ENCODE results near the gene TNNI2.

Gene TNNI2

GRCh38 chr11:1847006-1847735, 8.4 kb downstream of the TNNI2 start:
- no peak for DNase-seq

DNA sequence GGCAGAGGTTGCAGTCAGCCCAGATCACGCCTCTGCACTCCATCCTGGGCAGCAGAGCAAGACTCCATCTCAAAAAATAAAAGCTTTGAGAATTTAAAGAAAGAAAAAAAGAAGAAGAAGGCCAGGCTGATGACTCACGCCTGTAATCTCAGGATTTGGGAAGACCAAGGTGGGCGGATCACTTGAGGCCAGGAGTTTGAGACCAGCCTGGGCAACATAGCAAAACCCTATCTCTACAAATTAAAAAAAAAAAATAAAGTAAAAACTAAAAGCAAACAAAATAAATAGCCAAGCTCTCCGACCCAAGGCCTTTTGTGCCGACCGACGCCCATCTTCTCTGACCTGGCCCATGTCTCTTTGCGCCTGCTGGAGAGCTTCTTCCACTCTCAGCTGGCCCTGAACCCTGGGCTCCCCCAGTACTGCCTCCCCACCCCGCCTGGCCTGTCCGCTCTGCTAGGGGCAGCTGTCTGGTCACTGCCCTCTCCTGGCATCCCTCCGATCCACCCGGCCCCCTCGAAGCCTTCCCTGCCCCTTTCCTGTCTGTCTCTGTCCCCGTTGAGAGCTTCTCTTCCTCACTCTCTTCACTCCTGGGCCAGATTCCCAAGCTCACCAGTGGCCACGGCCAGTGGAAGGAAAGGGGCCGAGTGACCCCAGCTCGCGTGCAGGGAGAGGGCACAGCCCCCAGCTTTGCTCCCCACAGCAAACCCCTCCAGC, 9.3 kb downstream of the TNNI2 start:
- DNase-seq: no peak

GRCh38 chr11:1848640-1849430, 10.1 kb downstream of the TNNI2 start:
- DNase-seq: no peak

- DNase-seq: no peak
Observed at GRCh38 chr11:1851468-1852180, 12.8 kb downstream of the TNNI2 start.

DNA sequence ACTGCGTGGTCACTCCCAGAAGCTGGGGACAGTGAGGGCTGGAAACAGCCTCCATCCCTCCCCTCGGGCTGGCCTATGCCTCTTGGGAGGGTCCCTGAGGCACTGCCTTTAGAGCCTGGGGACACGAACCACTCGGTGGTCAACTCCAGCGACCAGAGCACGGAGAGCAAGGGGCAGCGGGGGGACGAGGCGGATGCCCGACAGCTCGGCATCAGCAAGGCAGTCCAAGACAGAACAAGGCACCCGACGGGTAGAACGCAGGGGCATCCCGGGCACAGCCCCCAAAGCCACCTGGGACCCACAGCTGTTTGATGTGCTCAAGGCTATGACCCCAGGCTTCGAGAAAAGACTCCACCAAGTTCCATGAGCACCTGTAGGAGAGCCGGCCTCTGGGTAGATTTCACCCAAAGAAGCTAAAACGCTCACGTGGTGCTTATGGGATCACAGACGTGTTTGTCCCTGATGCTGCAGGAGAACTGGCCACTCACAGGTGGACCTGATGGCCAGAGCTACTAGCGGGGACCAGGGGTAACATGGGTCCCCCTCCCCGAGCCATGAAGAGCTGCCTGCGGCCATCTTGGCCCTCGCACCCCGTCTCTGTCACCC, 13.6 kb downstream of the TNNI2 start:
- DNase-seq: no peak

GRCh38 chr11:1852877-1853276, 14.1 kb downstream of the TNNI2 start, which contains the start of gene LSP1:
LSP1 (plus strand) TSS chr11:1853084; CDS start chr11:1853145, 61 bp downstream.
- DNase-seq: peak; percentile 74

DNA sequence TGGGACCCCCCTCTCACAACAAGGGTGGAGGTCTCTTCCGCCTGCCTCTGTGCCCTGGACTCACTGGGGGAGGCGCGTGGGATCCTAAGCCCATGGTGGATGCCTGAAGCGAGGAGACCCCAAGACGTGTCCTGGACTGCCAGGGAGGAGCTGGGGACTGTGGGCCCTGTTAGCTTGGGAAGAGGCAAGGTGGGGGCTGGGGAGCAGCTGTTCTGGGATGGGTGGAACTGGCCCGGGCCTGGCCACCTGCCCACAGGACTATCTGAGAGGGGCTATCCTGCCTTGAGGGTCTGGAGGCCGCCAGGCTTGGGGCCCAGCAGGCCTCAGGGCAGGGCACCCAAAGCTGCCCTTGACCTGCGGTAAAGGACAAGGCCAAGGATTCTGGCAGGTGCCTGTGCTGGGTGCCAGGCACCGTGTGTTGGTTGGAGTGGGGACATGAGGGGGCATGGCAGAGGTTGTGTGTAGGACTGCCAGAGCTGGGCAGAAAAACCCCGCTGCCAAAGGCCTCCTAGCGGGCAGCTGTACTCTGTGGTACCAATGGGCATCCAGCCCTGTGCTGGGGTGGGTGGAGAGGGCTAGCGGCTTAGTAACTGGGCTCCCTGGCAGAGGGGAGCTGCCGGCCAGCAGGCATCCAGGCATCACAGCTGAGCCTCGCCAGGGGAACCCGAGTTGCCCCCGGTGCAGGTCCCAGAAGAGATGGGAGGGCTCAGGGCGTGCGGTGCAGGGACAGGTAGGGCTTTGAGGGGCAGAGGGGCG, 14.8 kb downstream of the TNNI2 start:
- no peak for DNase-seq

DNA sequence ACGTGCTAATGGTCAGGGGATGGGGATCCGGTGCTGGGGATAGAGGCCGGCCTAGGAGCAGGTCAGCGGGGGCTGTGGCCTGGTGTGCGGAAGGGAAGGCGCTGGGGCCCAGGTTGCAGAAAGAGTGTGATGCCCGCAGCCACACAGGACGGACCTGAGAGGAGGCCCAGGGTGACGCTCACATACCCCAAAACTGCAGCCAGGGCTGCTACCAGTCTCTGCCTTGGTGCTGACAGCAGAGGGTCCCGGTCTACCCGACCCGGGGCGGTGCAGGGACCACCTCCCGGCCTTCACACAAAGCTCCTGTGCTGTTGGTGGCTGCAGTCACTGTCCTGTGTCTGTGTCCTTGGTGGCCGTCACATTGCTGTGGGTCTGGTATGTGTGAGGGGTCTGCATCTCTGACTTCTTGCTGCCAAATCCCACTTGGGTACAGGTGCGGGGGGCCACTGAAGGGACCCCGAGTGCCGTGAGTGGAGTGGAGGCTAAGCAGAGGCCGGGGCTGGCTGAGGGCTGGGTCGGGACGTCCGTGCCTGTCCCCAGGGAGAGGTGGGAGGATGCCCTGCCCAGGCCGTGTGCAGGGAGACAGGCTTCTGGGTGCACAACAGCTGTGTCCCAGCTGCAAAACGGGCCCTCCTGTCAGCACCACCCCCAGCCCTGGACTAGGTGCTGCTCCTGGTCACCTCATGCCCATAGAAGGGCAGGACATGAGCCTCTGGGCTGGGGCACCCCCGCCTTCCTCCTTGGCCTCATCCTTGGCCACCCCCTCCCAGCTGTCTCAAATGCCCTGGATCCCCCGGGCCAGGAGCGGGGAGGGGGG, 15.6 kb downstream of the TNNI2 start:
- no peak for DNase-seq

DNA sequence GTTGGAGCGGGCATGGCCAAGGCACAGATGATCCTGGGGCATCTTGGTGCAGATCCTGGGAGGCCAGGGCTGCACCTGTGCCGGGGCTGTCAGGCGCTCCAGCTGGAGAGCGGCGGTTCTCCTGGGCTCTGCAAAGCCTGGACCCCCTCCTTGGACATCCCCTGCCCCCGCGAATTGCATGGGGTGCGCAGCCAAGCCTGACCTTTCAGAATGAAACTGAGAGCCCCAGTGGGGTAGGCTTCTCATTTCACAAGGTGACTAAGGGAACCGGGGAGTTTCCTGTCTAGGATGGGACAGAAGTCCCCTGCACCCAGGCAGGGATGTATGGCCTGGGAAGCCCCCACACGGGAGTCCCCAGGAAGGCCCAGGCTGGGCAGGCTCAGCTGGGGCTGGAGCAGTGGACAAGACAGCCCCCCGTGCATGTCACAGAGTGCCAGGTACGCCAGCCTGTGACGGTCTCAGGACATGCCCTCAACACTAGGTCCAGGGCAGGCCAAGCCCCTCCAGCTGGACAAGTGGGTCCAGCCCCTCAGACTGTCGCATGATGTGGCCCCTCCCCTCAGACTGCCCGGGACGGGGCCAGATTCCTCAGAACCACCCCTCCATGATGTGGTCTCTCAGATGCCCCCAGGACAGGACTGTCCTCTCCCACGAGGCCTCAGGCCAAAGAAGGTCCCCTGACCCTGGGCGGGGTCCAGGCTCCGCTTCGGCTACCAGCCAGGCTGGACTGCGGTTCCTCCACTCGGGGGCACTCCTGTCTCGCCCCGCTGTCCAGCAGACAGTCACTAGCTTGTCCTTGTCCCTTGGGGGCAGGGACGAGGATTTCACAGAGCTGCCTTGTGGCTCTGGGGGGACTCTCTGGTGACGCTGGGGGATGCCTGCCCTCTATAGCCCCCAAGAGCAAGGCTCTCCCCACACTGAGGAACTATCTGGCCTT, 16.4 kb downstream of the TNNI2 start:
- DNase-seq: no peak

GRCh38 chr11:1855886-1856265, 17.1 kb downstream of the TNNI2 start:
- no peak for DNase-seq

- DNase-seq: no peak
Observed at GRCh38 chr11:1856306-1857005, 17.7 kb downstream of the TNNI2 start.

DNA sequence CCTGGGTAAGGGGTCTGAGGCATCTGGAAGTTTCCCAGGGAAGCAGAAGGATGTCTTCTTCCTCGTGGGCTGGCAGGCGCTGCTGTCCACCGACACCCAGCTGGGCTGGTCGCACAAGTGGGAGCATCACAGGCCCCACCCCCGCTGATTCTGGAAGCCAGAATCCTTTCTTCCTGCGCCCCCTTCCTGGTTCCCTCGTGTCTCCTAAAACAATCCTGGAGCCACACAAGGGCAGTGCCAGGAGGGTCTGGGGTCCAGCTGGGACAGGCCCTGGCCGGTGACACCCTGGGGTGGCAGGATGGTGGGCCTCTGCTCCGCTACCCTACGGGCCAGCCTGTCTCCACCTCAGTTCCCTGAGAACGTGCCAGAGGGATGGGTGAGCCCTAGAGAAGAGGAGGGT, 18.3 kb downstream of the TNNI2 start:
- no peak for DNase-seq

DNA sequence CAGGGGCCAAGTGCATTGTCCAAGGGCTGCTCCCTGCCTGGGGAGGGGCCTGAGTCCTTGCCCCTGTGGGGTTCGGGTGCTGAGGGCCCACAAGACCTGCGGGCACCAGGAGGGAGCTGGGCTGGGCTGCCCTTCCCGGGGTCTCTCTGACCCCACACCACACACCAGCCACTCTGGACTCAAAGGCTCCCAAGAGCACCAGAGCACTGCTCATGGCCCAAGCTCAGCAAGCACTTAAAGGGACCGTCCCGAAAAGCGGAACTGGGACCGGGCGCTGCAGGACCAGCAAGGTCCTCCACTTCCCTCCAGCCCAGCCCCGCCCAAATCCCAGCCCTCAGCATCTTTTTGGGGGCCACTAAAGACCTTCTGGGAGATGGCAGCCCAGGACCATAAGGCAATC, 19.4 kb downstream of the TNNI2 start:
- DNase-seq: no peak

- no peak for DNase-seq
Observed at GRCh38 chr11:1858576-1858975, 19.8 kb downstream of the TNNI2 start.

- no peak for DNase-seq
Observed at GRCh38 chr11:1859004-1859403, 20.2 kb downstream of the TNNI2 start.

GRCh38 chr11:1860108-1860507, 21.3 kb downstream of the TNNI2 start:
- DNase-seq: no peak

- DNase-seq: no peak
Observed at GRCh38 chr11:1861435-1862411, 22.9 kb downstream of the TNNI2 start.
